ENCODE data around the gene PGAP2. TPM values are rescaled to one million over a fixed set of nuclear protein-coding genes. Genes with fewer than 3 reads are reported as not detected.

PGAP2 gene
- total and polyA plus RNA-seq, 10 of the 15 experiments (the other 5 are each of a cell fraction or from before 2014, with no cell fraction given): 12.3 to 37.4 (median 31.9) TPM

- DNase-seq (ENCODE audit: low read depth, low spot score) (no peak), FAIRE-seq (no peak), ATAC-seq (no peak)
- Histone ChIP-seq H3K4me3 (no peak overlapping the region), H3K27ac (ENCODE audit: control insufficient read depth, insufficient read depth) (no peak overlapping the region), H3K9me3 (replicated peaks; ENCODE audit: control insufficient read depth, insufficient read depth, low read length) (no peaks in the 10 kb centered on the region), H3K4me1 (ENCODE audit: control insufficient read depth, insufficient read depth, low read length) (no peaks in the 10 kb centered on the region), H3K27me3 (replicated peaks in 1 of 2; ENCODE audit: control insufficient read depth in 2 of 2, insufficient read depth in 2 of 2, low read length in 1 of 2) (no peaks in the 10 kb centered on the region), H2AFZ (ENCODE audit: control insufficient read depth, low read depth, low read length) (no peak overlapping the region), H4K20me1 (ENCODE audit: control insufficient read depth, insufficient read depth) (no peaks in the 10 kb centered on the region), H3K9ac (ENCODE audit: control insufficient read depth, insufficient read depth, low read length) (no peak overlapping the region), H3K36me3 (ENCODE audit: control insufficient read depth in 2 of 2, insufficient read depth in 2 of 2, low read length in 1 of 2) (no peaks in the 10 kb centered on the region), H3K4me2 (ENCODE audit: control insufficient read depth, insufficient read depth) (no peak overlapping the region), H3K79me2 (ENCODE audit: control insufficient read depth, insufficient read depth, low read length) (no peaks in the 10 kb centered on the region)
- ChIA-PET POLR2A (no interaction called here), SMC1A (ENCODE audit: uncharacterized antibody, unreplicated experiment) (interaction anchor here (0.7 kb wide), 1 partner anchor 25 kb away, joined by 3 read pairs; no protein-coding TSS in a partner anchor), CTCF (interaction anchor here (1.4 to 6.6 kb wide), 2 partner anchors 9 to 38 kb away, joined by 3 to 33 read pairs; partner anchors contain the start of gene PGAP2), RAD21 (ENCODE audit: unreplicated experiment) (interaction anchor here (2.2 kb wide), 1 partner anchor 8 kb away, joined by 5 read pairs; the partner anchor contains the start of gene PGAP2)
- TF ChIP-seq HDAC2 (IDR thresholded peaks at IDR 0.05) (no peak), SUPT20H (IDR thresholded peaks at IDR 0.05; ENCODE audit: borderline replicate concordance, control insufficient read depth, low read depth, low read length) (no peak), MTA3 (IDR thresholded peaks at IDR 0.05; ENCODE audit: borderline replicate concordance, low read length) (no peak)
- BruUV-seq (replicated peaks): no TSS peak
- intact Hi-C loops (cut with micrococcal nuclease; ENCODE audit: unreplicated experiment) (no loop called here), in situ Hi-C loops (cut with MboI) (no loop called here)
- WGBS (ENCODE audit: insufficient coverage, insufficient replicate concordance, low lambda C conversion rate, missing lambda C conversion rate): 74% methylated on average over 2 of the region's 2 CpGs
Measured at GRCh38 chr11:3816673-3817072, 8.3 kb downstream of the PGAP2 start.

- ChIA-PET CTCF (interaction anchor here (1.1 to 6.6 kb wide), 3 partner anchors 9 to 93 kb away, joined by 3 to 33 read pairs (median 3); partner anchors contain the start of gene PGAP2), RAD21 (ENCODE audit: unreplicated experiment) (interaction anchor here (2.2 kb wide), 1 partner anchor 9 kb away, joined by 5 read pairs; the partner anchor contains the start of gene PGAP2), SMC1A (ENCODE audit: uncharacterized antibody, unreplicated experiment) (interaction anchor here (0.7 kb wide), 1 partner anchor 25 kb away, joined by 3 read pairs; no protein-coding TSS in a partner anchor), POLR2A (interaction anchor here (0.6 to 1.0 kb wide), 3 partner anchors 9 to 255 kb away, joined by 3 to 5 read pairs (median 3); partner anchors contain the start of gene PGAP2)
- H3K4me3 ChIP-seq: no peak overlapping the region
- H3K27ac ChIP-seq (ENCODE audit: control insufficient read depth, insufficient read depth): no peak overlapping the region
- no peaks in the 10 kb centered on the region for H3K79me2 ChIP-seq (ENCODE audit: control insufficient read depth, insufficient read depth, low read length)
- H3K4me1 ChIP-seq (ENCODE audit: control insufficient read depth, insufficient read depth, low read length): no peaks in the 10 kb centered on the region
- ATAC-seq: no peak
- H3K36me3 ChIP-seq (ENCODE audit: control insufficient read depth in 2 of 2, insufficient read depth in 2 of 2, low read length in 1 of 2): no peaks in the 10 kb centered on the region
- no peaks in the 10 kb centered on the region for H3K9me3 ChIP-seq (replicated peaks; ENCODE audit: control insufficient read depth, insufficient read depth, low read length)
- intact Hi-C loops (cut with micrococcal nuclease; ENCODE audit: unreplicated experiment): no loop called here
- H4K20me1 ChIP-seq (ENCODE audit: control insufficient read depth, insufficient read depth): no peaks in the 10 kb centered on the region
- no peak for TF ChIP-seq SIX5 (IDR thresholded peaks at IDR 0.05; ENCODE audit: low read depth, low read length, severe bottlenecking)
- H3K27me3 ChIP-seq (replicated peaks in 1 of 2; ENCODE audit: control insufficient read depth in 2 of 2, insufficient read depth in 2 of 2, low read length in 1 of 2): no peaks in the 10 kb centered on the region
- no peak overlapping the region for H3K9ac ChIP-seq (ENCODE audit: control insufficient read depth, insufficient read depth, low read length)
- FAIRE-seq: no peak
- no peak overlapping the region for H2AFZ ChIP-seq (ENCODE audit: control insufficient read depth, low read depth, low read length)
- 95% methylated on average over 10 of the region's 10 CpGs for WGBS (ENCODE audit: insufficient coverage, insufficient replicate concordance, low lambda C conversion rate, missing lambda C conversion rate)
- BruUV-seq (replicated peaks): no TSS peak
- no peak for DNase-seq (ENCODE audit: low read depth, low spot score)
- in situ Hi-C loops (cut with MboI): no loop called here
- H3K4me2 ChIP-seq (ENCODE audit: control insufficient read depth, insufficient read depth): no peak overlapping the region
Measured at GRCh38 chr11:3817181-3817800, 8.9 kb downstream of the PGAP2 start.

All from GM12878 (cell line).